ENCODE data around the gene ZFHX3.

Gene ZFHX3

DNA sequence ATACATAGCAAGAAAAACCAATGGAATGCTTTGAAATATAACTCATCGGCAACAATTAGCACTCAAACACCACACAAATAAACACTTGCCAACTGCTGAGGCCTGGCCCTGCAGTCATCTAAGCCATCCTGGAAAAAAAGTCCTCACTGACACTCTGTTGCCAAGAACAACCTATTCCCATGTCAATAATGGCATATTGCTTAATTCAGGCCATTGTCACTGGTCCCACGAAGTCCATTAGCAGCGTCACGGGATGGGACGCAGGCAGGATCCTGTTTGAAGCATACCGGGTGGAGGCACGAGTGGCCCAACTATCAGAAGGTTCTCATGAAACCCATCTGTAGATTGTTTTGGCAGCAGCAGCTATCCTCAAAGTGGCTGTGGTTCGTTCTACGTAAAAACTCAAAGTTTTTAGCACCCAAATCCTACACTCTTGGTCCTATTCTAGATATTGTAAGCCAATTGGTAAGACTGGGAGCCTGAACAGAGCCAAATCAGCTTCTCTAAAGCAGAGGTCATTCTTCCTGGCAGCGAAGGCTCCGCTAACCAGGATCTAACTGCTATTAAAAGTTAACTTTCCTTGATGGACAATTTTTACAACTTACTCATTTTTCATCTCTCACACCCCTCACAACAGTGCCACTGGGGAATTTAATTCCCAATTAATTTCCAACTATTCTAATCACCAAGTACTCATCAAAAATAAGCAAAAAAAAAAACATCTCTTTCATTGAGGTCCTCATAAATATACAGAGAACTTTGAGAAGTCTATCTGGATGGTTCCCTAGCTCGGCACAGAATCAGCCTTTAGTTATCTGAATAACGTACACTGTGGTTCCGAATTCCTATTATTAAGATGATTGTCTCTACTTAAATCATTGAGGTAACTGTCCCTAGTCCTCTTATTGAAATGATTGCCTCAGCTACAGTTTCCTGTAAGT is 91.5 kb downstream of the ZFHX3 start:
- DNase-seq (ENCODE audit: low read depth): peak; percentile 43
- no peak overlapping the region for H3K4me3 ChIP-seq (ENCODE audit: low read length)
- TF ChIP-seq, protein P1, sequence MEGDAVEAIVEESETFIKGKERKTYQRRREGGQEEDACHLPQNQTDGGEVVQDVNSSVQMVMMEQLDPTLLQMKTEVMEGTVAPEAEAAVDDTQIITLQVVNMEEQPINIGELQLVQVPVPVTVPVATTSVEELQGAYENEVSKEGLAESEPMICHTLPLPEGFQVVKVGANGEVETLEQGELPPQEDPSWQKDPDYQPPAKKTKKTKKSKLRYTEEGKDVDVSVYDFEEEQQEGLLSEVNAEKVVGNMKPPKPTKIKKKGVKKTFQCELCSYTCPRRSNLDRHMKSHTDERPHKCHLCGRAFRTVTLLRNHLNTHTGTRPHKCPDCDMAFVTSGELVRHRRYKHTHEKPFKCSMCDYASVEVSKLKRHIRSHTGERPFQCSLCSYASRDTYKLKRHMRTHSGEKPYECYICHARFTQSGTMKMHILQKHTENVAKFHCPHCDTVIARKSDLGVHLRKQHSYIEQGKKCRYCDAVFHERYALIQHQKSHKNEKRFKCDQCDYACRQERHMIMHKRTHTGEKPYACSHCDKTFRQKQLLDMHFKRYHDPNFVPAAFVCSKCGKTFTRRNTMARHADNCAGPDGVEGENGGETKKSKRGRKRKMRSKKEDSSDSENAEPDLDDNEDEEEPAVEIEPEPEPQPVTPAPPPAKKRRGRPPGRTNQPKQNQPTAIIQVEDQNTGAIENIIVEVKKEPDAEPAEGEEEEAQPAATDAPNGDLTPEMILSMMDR (conservative IDR thresholded peaks at IDR 0.05; ENCODE audit: low read depth, low read length): no peak

DNA sequence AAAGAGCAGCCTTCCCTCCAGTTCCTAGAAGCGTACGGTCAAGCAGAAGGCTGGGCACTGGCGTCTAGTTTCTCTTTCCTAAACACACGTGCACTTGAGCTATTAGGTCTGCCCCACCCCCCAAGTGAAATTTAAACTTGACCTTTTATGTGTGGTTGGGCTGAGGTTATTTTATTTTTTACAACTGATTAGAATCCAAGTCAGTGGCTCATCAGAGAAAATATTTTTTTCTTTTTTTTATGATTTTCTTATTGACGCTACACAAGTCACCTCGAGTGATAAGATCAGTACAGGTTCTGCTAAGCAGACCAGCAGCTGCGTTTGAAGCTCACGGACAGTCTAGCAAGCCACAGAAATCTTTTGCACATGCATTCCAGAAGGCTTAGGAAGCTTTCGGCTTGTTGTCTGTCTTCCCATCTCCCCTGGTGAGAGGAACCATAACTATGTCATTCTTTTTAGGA is 95.1 kb downstream of the ZFHX3 start:
- no peak for DNase-seq (ENCODE audit: low read depth)
- H3K4me3 ChIP-seq (ENCODE audit: low read length): no peak overlapping the region
- TF ChIP-seq, protein P1 (conservative IDR thresholded peaks at IDR 0.05; ENCODE audit: low read depth, low read length): no peak

DNA sequence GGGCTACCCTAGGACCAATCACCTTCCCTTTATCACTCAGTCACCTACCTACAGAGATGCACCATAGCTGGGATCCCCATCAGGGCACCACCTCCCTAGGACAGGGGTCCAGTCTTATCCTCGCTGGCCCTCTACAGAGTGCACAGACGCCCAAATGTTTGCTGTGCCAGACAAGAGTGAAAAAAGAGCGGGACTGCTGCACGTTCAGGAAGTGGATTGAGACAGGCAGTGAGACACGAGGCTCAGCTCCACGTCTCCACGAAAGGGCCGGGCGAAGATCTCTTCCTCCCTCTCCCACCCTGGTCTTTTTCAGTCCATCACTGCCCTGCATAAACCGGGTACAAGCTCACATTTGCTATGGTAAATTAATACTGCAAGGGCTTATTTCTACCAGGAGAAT is 95.5 kb downstream of the ZFHX3 start:
- TF ChIP-seq, protein P1 (conservative IDR thresholded peaks at IDR 0.05; ENCODE audit: low read depth, low read length): no peak
- no peak for DNase-seq (ENCODE audit: low read depth)
- H3K4me3 ChIP-seq (ENCODE audit: low read length): no peak overlapping the region

DNA sequence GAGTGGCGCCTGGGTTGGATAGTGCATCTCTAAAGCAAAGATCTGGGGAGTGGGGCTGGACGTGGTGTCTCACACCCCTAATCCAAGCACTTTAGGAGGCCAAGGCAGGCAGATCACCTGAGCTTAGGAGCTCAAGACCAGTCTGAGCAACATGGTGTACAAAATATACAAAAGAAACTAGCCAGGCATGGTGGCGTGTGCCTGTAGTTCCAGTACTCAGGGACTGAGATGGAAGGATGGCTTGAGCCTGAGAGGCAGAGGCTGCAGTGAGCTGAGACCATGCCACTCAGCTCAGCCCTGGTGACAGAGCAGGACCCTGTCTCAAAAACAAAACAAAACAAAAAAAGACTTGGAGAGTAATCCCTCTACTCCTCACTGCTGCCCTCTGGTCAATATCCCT is 96.0 kb downstream of the ZFHX3 start:
- no peak overlapping the region for H3K4me3 ChIP-seq (ENCODE audit: low read length)
- no peak for DNase-seq (ENCODE audit: low read depth)

DNA sequence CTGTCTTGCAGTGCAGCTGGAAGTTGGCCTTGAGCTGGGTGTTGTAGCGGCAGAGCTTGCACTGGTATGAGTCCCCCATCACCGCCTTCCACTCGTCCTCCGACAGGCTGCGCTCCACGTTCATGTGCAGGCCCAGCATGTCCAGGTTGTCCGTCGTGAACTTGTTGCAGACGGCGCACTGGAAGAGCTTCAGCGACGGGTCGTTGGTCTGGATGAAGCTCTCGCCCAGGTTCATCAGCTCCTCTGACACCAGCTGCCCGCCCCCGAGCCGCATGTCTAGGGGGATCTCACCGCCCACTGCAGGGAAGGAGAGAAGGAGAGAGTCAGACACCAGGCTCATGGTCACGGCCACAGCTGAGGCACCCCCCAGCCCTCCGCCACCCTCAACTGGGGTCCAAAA is 97.3 kb downstream of the ZFHX3 start:
- no peak overlapping the region for H3K4me3 ChIP-seq (ENCODE audit: low read length)
- TF ChIP-seq, protein P1 (conservative IDR thresholded peaks at IDR 0.05; ENCODE audit: low read depth, low read length): no peak
- no peak for DNase-seq (ENCODE audit: low read depth)

More for the DNA sequence above, 96.0 kb downstream of the ZFHX3 start:
- TF ChIP-seq, protein P1 (conservative IDR thresholded peaks at IDR 0.05; ENCODE audit: low read depth, low read length): no peak

DNA sequence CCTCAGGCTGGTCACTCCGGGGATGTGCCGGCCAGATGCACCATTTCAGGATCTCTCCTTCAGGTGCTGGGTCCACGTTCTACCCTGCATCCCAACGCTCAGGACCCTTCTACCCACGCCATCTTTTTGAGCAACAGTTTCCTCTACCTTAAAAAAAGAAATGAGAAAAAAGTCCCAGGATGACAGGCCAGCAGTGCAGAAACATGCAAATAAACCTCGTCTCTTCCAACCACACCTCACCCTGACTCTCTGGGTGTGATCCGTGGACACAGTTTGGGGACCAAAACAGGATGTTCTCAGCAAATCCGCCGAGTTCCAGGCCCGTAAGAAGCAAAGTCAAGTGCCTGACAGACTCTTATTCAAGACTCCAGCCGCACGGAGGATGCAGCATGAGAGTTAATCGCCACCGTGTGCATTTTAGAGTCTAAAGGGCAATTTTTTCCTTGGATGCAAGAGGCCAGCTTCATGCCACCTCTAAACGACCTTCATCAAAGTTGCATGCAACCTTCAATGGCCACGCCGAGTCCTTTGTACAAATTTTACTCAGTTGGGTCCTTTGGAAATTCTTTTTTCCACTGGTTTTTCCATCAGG is 99.6 kb downstream of the ZFHX3 start:
- TF ChIP-seq, protein P1 (conservative IDR thresholded peaks at IDR 0.05; ENCODE audit: low read depth, low read length): no peak
- DNase-seq (ENCODE audit: low read depth): no peak
- H3K4me3 ChIP-seq (ENCODE audit: low read length): no peak overlapping the region
